NCI-H2227 (cell line): ENCODE results near the gene FASLG.
"Not testable (repeated sequence)": the region's sequence is repeated elsewhere in the genome, so short reads cannot be mapped to it uniquely, and the experiment has no call there.

Source experiments
- DNase-seq: peaks from one replicate; lab custom pipeline; 2025; ENCODE audit not compliant: unreplicated experiment; lab: John Stamatoyannopoulos, UW

Gene FASLG

DNA sequence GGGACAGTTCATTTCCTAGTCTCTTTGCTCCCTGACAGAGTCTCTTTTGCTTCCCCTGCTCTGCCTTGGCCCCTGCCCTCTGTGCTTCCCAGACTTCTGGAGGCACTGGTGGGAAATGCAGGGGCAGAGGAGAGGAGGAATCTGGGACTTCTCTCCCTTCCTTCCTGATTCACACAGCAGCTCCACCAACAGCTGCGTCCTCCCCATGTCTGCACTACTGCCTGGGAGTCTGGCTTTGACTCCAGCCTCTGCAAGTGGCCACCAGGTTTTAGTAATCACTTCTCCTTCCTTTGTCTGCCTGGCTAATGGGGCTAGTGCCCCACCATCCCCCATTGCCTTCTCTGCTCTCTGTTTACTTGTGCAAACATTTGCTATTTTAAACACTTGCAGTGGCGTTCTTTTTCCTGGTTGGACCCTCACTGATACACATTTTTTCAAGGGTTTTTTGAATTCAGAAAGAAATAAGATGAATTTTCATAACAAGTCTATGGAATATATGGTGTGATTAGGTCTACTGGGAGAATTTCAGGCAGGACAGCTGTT is 21.9 kb downstream of the FASLG start:
- DNase-seq, result no peak

GRCh38 chr1:172682812-172683211 is 23.9 kb downstream of the FASLG start:
- DNase-seq, result no peak

DNA sequence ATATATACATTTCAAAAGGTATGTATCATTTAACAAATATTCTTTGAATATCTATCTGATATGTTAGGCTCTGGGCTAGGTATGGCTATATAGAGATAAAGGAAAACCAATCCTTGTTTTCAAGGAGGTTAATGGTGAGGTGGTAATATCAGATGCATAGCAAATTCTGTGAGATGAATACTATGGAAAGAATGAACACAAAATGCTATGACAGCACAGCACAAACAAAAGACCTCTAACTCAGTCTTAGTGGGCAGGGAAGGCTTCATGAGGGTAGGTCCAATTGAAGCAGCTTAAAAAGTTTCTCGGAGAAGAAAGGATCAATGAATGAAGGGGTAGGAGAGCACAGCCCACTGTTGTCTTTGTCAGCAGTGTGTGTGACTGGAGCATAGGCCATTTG is 27.2 kb downstream of the FASLG start:
- DNase-seq, result no peak

DNA sequence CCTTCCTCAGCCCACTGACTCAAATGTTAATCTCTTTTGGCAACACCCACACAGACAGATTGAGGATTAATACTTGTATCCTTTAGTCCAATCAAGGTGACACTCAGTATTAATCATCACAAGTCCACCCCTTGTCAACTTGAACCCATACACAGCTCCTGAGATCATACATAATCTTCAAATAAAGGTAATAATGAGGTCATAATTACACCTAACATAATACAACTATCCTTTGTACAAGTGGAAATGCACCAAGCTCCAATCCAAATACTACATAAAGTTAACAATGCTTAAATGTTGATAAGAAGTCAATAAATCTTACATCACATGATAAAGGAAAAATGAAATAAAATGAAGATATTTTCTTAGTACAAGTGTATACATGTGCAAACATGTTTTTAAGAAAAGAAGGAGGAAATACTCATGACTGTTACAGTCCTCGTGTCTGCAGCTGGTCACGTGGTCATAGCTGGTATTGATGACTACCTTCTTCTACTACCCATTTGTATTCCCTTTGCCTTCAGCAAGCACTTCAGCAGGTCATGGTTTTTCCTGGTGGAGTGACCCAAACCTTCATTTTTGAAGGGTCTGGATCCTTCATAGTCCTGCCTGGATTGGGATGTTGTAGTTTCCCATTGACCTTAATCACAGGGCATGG is 29.7 kb downstream of the FASLG start:
- DNase-seq, result not testable (repeated sequence)

GRCh38 chr1:172690925-172691324 is 32.0 kb downstream of the FASLG start:
- not testable (repeated sequence) for DNase-seq

GRCh38 chr1:172697534-172698002 is 38.7 kb downstream of the FASLG start:
- DNase-seq, result no peak

DNA sequence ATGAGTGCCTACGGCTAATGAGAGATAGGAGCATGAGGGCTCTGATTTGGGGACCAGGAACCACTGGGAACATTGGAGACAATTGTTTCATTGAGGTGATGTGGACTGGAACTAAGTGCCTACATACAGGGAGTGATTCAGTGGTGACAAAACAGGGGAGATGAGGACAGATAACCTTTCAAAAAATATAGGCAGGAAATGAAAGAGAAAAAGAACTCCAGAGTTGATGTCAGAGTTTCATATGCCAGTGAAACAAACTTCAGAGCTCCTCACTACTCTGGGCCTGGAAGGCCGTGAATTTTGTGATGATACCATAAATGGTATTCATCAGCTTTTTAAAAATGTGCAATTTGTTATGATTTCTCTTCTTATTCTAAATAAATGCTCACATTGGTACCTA is 39.3 kb downstream of the FASLG start:
- no peak for DNase-seq

DNA sequence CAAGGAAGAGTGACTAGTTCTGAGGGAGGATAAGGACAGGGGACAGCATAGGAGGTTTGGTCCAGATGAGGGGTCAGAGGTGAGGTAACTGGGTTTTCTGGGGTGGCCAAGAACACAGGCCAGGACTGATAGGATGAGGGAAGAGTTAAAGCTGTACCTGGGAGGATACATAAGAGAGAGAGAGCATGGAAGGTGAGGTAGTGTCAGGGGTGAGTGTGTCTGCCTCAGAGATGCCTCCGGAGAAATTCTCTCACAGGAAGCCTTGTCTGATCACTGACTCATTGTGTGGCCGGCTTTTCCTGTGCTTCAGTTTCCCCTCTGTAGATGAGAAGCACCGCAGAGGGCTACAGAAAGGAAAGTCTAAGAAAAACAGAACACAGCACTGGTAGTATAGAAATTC is 40.2 kb downstream of the FASLG start:
- no peak for DNase-seq

GRCh38 chr1:172699695-172700227 is 40.9 kb downstream of the FASLG start:
- DNase-seq, result no peak

DNA sequence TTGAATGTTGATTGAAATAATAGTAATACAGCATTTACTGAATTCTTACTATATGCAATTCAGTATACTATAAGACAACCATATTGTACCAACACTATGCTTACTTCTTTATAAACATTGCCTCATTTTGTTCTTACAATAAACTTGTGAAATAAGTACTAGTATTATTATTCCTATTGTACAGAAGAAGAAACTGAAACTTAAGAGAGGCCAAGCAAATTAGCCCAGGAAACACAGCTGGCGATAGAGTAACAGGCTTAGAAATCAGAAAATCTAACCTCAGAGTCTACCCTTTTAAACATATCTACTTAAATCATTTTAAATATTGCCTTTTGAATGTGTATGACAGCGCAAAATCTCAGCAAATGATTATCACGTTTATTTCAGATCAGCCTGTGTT is 41.7 kb downstream of the FASLG start:
- DNase-seq, result no peak

- DNase-seq, result no peak
These were observed 45.1 kb downstream of the FASLG start for GRCh38 chr1:172704001-172704400.

DNA sequence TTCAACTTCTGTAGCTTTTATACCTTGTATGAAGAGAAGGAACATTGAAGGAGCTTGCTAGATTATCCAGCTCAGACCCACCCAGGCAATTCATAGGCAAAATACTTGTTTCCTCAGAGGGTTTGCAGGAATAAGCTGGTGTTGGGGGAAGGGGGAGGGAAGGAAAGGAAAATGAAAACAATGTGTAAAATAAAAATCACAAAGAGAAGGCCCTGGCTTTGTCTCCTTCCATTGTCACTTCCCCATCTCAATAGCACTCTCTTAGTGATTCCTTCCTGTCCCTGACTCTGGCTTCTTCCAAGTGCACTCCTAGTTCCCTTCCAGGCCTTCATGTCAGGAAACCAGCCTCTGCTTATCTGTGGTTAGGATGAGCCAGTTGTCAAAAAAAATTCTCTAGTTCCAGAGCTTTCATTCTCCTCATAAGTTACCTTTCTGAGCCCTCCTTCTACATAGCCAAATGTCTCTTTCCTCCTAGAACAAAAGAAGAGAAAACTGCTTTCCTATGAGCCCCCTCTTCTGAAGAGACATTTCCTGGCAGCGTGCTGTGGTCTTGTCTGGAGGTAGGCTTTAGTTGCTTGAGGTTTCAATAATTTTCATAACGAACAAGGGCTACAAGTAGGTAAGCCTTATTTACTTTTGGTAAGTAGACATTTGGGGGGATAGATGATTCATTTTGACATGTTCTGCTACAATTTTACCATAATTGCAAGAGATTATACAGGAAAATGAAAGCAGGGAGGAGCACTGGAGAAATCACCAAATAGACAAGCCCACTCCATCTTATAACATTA is 45.7 kb downstream of the FASLG start:
- no peak for DNase-seq

- no peak for DNase-seq
These were observed 49.5 kb downstream of the FASLG start for GRCh38 chr1:172708452-172708851.

DNA sequence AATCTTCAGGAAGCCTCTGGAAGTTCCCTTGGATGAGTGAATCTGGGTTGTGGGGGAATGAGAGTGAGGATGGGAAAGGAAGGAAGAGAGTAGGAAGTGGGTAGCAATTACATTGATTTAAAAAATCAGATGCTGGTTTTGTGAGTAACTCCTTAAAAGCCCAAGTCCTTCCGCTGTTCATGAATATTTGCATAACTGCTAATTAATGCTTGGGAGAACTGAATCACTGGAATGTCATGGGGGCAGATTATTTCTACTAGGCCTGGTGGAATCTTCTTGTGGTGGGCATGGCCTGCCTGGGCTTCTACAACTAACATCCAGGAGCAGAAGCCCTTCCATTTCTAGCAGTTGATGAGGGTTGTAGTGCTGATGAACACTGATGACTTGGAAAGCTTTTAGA is 52.7 kb downstream of the FASLG start:
- no peak for DNase-seq

GRCh38 chr1:172713466-172713865 is 54.6 kb downstream of the FASLG start:
- no peak for DNase-seq
